IgD-negative memory B cell (primary cell): ENCODE measurements around the gene MOCS1. TPM values are rescaled to one million over a fixed set of nuclear protein-coding genes. Genes with fewer than 3 reads are reported as not detected.

Experiments used
- H3K27ac Mint-ChIP-seq, 3 donors: one replicate each; pipeline ENCODE4 v1.8.0; 2020 to 2022; ENCODE audit warnings: mild to moderate bottlenecking in 3 of 3, mixed read lengths in 3 of 3, moderate library complexity in 1 of 3
- H3K27me3 Mint-ChIP-seq: one replicate; pipeline ENCODE4 v1.8.0; 2021; ENCODE audit warnings: mixed read lengths
- H3K36me3 Mint-ChIP-seq: one replicate; pipeline ENCODE4 v1.8.0; 2020; ENCODE audit warnings: mild to moderate bottlenecking, mixed read lengths
- H3K4me1 Mint-ChIP-seq, 3 donors: one replicate each; pipeline ENCODE4 v1.8.0; 2020 to 2022; ENCODE audit warnings: mixed read lengths in 3 of 3, mild to moderate bottlenecking in 1 of 3
- H3K4me3 Mint-ChIP-seq, 4 donors: one replicate each; pipeline ENCODE4 v1.8.0; 2020 to 2022; ENCODE audit warnings: mild to moderate bottlenecking in 4 of 4, mixed read lengths in 4 of 4, moderate library complexity in 3 of 4
- H3K9me3 Mint-ChIP-seq, 3 donors: one replicate each; pipeline ENCODE4 v1.8.0; 2020 to 2021; ENCODE audit warnings: mixed read lengths in 3 of 3, mild to moderate bottlenecking in 1 of 3
- polyA plus RNA-seq: library from polyadenylated mRNA; unstranded; fragments of 300-500 nt; fragmentation: Illumina TruSeq; gene quantifications from one replicate; pipeline ENCODE4 v1.2.3, GENCODE V29; 2021

Gene MOCS1
- polyA plus RNA-seq, 1 donor from 2014 or later, result 0.19 TPM

GRCh38 chr6:39923394-39923793, 10.9 kb downstream of the MOCS1 start:
- no peaks in the 10 kb centered on the region for H3K27me3 Mint-ChIP-seq
- no peaks in the 10 kb centered on the region for H3K36me3 Mint-ChIP-seq
- H3K4me3 Mint-ChIP-seq, result no peak overlapping the region
- H3K9me3 Mint-ChIP-seq, result no peaks in the 10 kb centered on the region
- no peak overlapping the region for H3K27ac Mint-ChIP-seq
- H3K4me1 Mint-ChIP-seq, result no peaks in the 10 kb centered on the region

- no peaks in the 10 kb centered on the region for H3K9me3 Mint-ChIP-seq
- no peak overlapping the region for H3K27ac Mint-ChIP-seq
- H3K4me3 Mint-ChIP-seq, result no peak overlapping the region
- H3K4me1 Mint-ChIP-seq, result no peaks in the 10 kb centered on the region
- H3K27me3 Mint-ChIP-seq, result no peaks in the 10 kb centered on the region
- no peaks in the 10 kb centered on the region for H3K36me3 Mint-ChIP-seq
Observed at GRCh38 chr6:39922821-39923220, 11.4 kb downstream of the MOCS1 start.

GRCh38 chr6:39920157-39920556, 14.1 kb downstream of the MOCS1 start:
- H3K36me3 Mint-ChIP-seq, result no peaks in the 10 kb centered on the region
- no peak overlapping the region for H3K4me3 Mint-ChIP-seq
- no peaks in the 10 kb centered on the region for H3K4me1 Mint-ChIP-seq
- no peaks in the 10 kb centered on the region for H3K27me3 Mint-ChIP-seq
- no peaks in the 10 kb centered on the region for H3K9me3 Mint-ChIP-seq
- H3K27ac Mint-ChIP-seq, result no peak overlapping the region

GRCh38 chr6:39918831-39919230, 15.4 kb downstream of the MOCS1 start:
- Mint-ChIP-seq H3K9me3 (no peaks in the 10 kb centered on the region), H3K36me3 (no peaks in the 10 kb centered on the region), H3K27ac (no peak overlapping the region), H3K4me1 (no peaks in the 10 kb centered on the region), H3K4me3 (no peak overlapping the region), H3K27me3 (no peaks in the 10 kb centered on the region)

GRCh38 chr6:39917981-39918380, 16.3 kb downstream of the MOCS1 start:
- no peaks in the 10 kb centered on the region for H3K9me3 Mint-ChIP-seq
- H3K4me3 Mint-ChIP-seq, result no peak overlapping the region
- no peaks in the 10 kb centered on the region for H3K4me1 Mint-ChIP-seq
- H3K36me3 Mint-ChIP-seq, result no peaks in the 10 kb centered on the region
- H3K27me3 Mint-ChIP-seq, result no peaks in the 10 kb centered on the region
- H3K27ac Mint-ChIP-seq, result no peak overlapping the region

- Mint-ChIP-seq H3K4me3 (no peak overlapping the region), H3K9me3 (no peaks in the 10 kb centered on the region), H3K27me3 (peaks cover 1% of the 10 kb centered on the region), H3K4me1 (no peaks in the 10 kb centered on the region), H3K27ac (no peak overlapping the region), H3K36me3 (no peaks in the 10 kb centered on the region)
Observed at GRCh38 chr6:39917329-39917728, 16.9 kb downstream of the MOCS1 start.

GRCh38 chr6:39915866-39916265, 18.4 kb downstream of the MOCS1 start:
- H3K27me3 Mint-ChIP-seq, result peaks cover 1% of the 10 kb centered on the region

GRCh38 chr6:39914239-39914638, 20.0 kb downstream of the MOCS1 start:
- no peaks in the 10 kb centered on the region for H3K36me3 Mint-ChIP-seq
- peaks cover 1% of the 10 kb centered on the region for H3K27me3 Mint-ChIP-seq
- H3K27ac Mint-ChIP-seq, result peak overlapping the region in 1 of 3 donors; percentile 76
- H3K4me3 Mint-ChIP-seq, result no peak overlapping the region
- H3K4me1 Mint-ChIP-seq, result no peaks in the 10 kb centered on the region
- H3K9me3 Mint-ChIP-seq, result no peaks in the 10 kb centered on the region

More at GRCh38 chr6:39915866-39916265, 18.4 kb downstream of the MOCS1 start:
- Mint-ChIP-seq H3K36me3 (no peaks in the 10 kb centered on the region), H3K4me3 (no peak overlapping the region), H3K4me1 (no peaks in the 10 kb centered on the region), H3K9me3 (no peaks in the 10 kb centered on the region), H3K27ac (no peak overlapping the region)

GRCh38 chr6:39913391-39913916, 20.8 kb downstream of the MOCS1 start:
- Mint-ChIP-seq H3K9me3 (no peaks in the 10 kb centered on the region), H3K36me3 (no peaks in the 10 kb centered on the region), H3K4me1 (no peaks in the 10 kb centered on the region), H3K27ac (peak overlapping the region in 1 of 3 donors; percentile 70), H3K27me3 (peaks cover 1% of the 10 kb centered on the region), H3K4me3 (no peak overlapping the region)

- no peaks in the 10 kb centered on the region for H3K36me3 Mint-ChIP-seq
- no peak overlapping the region for H3K27ac Mint-ChIP-seq
- no peaks in the 10 kb centered on the region for H3K9me3 Mint-ChIP-seq
- peaks cover 3% of the 10 kb centered on the region for H3K27me3 Mint-ChIP-seq
- no peaks in the 10 kb centered on the region for H3K4me1 Mint-ChIP-seq
- H3K4me3 Mint-ChIP-seq, result no peak overlapping the region
Observed at GRCh38 chr6:39912446-39912845, 21.8 kb downstream of the MOCS1 start.

- Mint-ChIP-seq H3K36me3 (no peaks in the 10 kb centered on the region), H3K4me1 (no peaks in the 10 kb centered on the region), H3K27ac (no peak overlapping the region), H3K9me3 (no peaks in the 10 kb centered on the region), H3K27me3 (peaks cover 3% of the 10 kb centered on the region), H3K4me3 (no peak overlapping the region)
Observed at GRCh38 chr6:39911513-39912125, 22.6 kb downstream of the MOCS1 start.

- Mint-ChIP-seq H3K4me1 (no peaks in the 10 kb centered on the region), H3K9me3 (no peaks in the 10 kb centered on the region), H3K27me3 (peaks cover 3% of the 10 kb centered on the region), H3K4me3 (no peak overlapping the region), H3K27ac (no peak overlapping the region), H3K36me3 (no peaks in the 10 kb centered on the region)
Observed at GRCh38 chr6:39910744-39911143, 23.5 kb downstream of the MOCS1 start.

- Mint-ChIP-seq H3K4me3 (no peak overlapping the region), H3K36me3 (no peaks in the 10 kb centered on the region), H3K27me3 (peaks cover 3% of the 10 kb centered on the region), H3K27ac (no peak overlapping the region), H3K9me3 (no peaks in the 10 kb centered on the region), H3K4me1 (no peaks in the 10 kb centered on the region)
Observed at GRCh38 chr6:39910164-39910563, 24.1 kb downstream of the MOCS1 start.

GRCh38 chr6:39909701-39910100, 24.6 kb downstream of the MOCS1 start:
- peak overlapping the region in 1 of 3 donors; percentile 60 for H3K27ac Mint-ChIP-seq
- no peaks in the 10 kb centered on the region for H3K4me1 Mint-ChIP-seq
- H3K27me3 Mint-ChIP-seq, result peaks cover 3% of the 10 kb centered on the region
- H3K9me3 Mint-ChIP-seq, result no peaks in the 10 kb centered on the region
- no peak overlapping the region for H3K4me3 Mint-ChIP-seq
- H3K36me3 Mint-ChIP-seq, result peaks cover 2% of the 10 kb centered on the region

- Mint-ChIP-seq H3K36me3 (peaks cover 2% of the 10 kb centered on the region), H3K27ac (no peak overlapping the region), H3K4me1 (no peaks in the 10 kb centered on the region), H3K27me3 (peaks cover 3% of the 10 kb centered on the region), H3K9me3 (no peaks in the 10 kb centered on the region), H3K4me3 (no peak overlapping the region)
Observed at GRCh38 chr6:39908838-39909583, 25.3 kb downstream of the MOCS1 start.
